Astrocyte (in vitro differentiated cells and primary cell): ENCODE results near the gene CCDC175.
A peak's percentile ranks its signal among the peaks of the same experiment; 100 is the strongest.

ENCODE experiments used
- CTCF ChIP-seq: IDR thresholded peaks from 2 replicates; pipeline ENCODE4 v1.5.1; 2011; ENCODE audit warnings: low read depth, mild to moderate bottlenecking, inconsistent platforms, low read length, moderate library complexity; ENCODE audit not compliant: insufficient read depth
- EZH2 ChIP-seq: IDR thresholded peaks from 2 replicates; pipeline ENCODE4 v1.6.1; 2012; ENCODE audit warnings: mild to moderate bottlenecking, low read length, inconsistent platforms; ENCODE audit not compliant: insufficient read depth

GRCh38 chr14:59482541-59483331 is 93.9 kb downstream of the CCDC175 start:
- TF ChIP-seq EZH2 (no peak), CTCF (peak; percentile 4)
